HUES64 (cell line): ENCODE results near the gene STAC2.

Source experiments
- H3K27ac ChIP-seq: 2 replicates; pipeline ENCODE4 v1.7.0; 2013; ENCODE audit warnings: low read depth, low read length, inconsistent platforms
- H3K27me3 ChIP-seq: 2 replicates; pipeline ENCODE4 v1.6.1; 2013; ENCODE audit warnings: mild to moderate bottlenecking, low read length; ENCODE audit not compliant: insufficient read depth
- H3K36me3 ChIP-seq: 2 replicates; pipeline ENCODE4 v1.6.1; 2013; ENCODE audit warnings: mild to moderate bottlenecking, low read length; ENCODE audit not compliant: insufficient read depth
- H3K4me1 ChIP-seq: 2 replicates; pipeline ENCODE4 v1.6.1; 2013; ENCODE audit warnings: mild to moderate bottlenecking, low read length, moderate library complexity; ENCODE audit not compliant: insufficient read depth
- H3K4me3 ChIP-seq: 2 replicates; pipeline ENCODE4 v1.5.1; 2013; ENCODE audit warnings: mild to moderate bottlenecking, low read length, moderate library complexity
- H3K9ac ChIP-seq: 2 replicates; pipeline ENCODE4 v1.6.1; 2013; ENCODE audit warnings: mild to moderate bottlenecking, low read depth, low read length
- H3K9me3 ChIP-seq: 2 replicates; pipeline ENCODE4 v1.6.1; 2013; ENCODE audit warnings: low read depth, low read length; ENCODE audit not compliant: insufficient read depth
- WGBS: fragments of 150-250, 120-280 bp; methylation state at CpG from one replicate; pipeline ENCODE4 v1.1.7; 2013; ENCODE audit warnings: missing lambda C conversion rate; 5-methylcytosine and 5-hydroxymethylcytosine counted together

STAC2 gene

DNA sequence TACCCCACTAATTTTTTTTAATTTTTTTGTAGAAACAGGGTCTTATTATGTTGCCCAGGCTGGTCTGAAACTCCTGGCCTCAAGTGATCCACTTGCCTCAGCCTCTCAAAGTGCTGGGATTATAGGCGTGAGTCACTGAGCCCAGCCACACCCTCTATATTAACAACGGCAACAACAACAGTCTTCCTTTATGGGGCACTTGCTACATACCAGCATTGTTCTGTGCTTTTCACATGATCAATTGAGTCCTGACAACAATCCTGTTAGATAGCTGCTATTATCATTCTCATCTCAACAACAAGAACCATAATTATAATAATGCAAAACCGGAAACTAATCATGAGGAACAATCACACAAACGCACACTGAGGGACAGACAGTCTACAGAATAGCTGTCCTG lies 47.2 kb downstream of the STAC2 start:
- H3K9ac ChIP-seq, result no peak overlapping the region
- peaks cover 40% of the 10 kb centered on the region for H3K36me3 ChIP-seq

GRCh38 chr17:39177256-39177655 lies 48.5 kb downstream of the STAC2 start:
- 89% methylated on average over 12 of the region's 12 CpGs for WGBS
- H3K36me3 ChIP-seq, result peaks cover 30% of the 10 kb centered on the region
- H3K9ac ChIP-seq, result no peak overlapping the region
- H3K27me3 ChIP-seq, result no peaks in the 10 kb centered on the region
- no peak overlapping the region for H3K4me3 ChIP-seq
- peaks cover 5% of the 10 kb centered on the region; the same call in 1 of the 2 replicates for H3K4me1 ChIP-seq
- no peaks in the 10 kb centered on the region for H3K9me3 ChIP-seq
- no peak overlapping the region for H3K27ac ChIP-seq

More for the DNA sequence above, 47.2 kb downstream of the STAC2 start:
- no peaks in the 10 kb centered on the region for H3K27me3 ChIP-seq
- H3K27ac ChIP-seq, result no peak overlapping the region
- H3K9me3 ChIP-seq, result no peaks in the 10 kb centered on the region
- H3K4me3 ChIP-seq, result no peak overlapping the region
- WGBS, result 92% methylated on average over 4 of the region's 4 CpGs
- H3K4me1 ChIP-seq, result peaks cover 5% of the 10 kb centered on the region; the same call in 1 of the 2 replicates

- Histone ChIP-seq H3K27me3 (no peaks in the 10 kb centered on the region), H3K36me3 (peaks cover 25% of the 10 kb centered on the region), H3K27ac (no peak overlapping the region), H3K4me1 (peaks cover 5% of the 10 kb centered on the region; the same call in 1 of the 2 replicates), H3K9ac (no peak overlapping the region), H3K9me3 (no peaks in the 10 kb centered on the region), H3K4me3 (no peak overlapping the region)
- WGBS, result 89% methylated on average over 10 of the region's 10 CpGs
Observed at GRCh38 chr17:39175695-39176093, 50.1 kb downstream of the STAC2 start.

DNA sequence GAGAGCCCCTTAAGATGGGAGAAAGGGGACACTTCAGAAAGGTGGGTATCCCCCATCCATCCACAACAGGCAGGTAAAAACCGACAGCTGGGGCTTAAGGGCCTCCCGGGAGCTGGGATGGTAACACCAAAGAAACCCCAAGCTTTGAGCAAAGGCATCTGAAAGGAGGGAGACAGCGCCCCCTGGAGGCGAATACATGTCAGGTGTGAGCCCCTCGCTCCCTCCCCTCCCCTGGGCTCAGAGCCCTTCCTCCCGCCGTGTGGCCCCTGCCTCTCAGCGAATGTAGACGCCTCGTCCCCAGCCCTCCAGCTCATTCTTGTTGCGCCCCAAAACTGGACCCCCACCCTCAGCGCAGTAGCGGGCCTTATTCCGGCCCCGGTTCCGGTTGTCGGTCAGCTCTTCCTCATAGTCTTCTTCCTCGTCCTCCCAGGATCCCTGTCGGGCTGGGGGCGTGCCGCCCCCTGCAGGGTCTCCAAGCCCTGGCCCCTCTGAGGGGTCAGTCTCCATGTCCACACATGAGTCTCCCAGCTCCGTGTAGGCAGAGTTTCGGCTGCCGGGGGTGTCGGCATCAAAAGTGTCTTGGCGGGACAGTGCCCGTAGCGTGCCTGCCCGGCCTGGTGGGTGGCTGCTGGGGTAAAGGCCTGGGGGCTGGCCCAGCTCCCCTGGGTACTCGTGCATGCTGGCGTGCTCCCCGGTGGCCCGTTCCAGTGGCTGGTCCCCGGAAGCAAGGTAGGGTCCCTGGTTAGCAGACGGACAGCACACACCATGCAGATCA lies 50.6 kb downstream of the STAC2 start:
- Histone ChIP-seq H3K27ac (no peak overlapping the region), H3K9me3 (no peaks in the 10 kb centered on the region), H3K9ac (no peak overlapping the region), H3K4me3 (peak overlapping the region; percentile 11; the same call in 1 of the 2 replicates), H3K27me3 (no peaks in the 10 kb centered on the region), H3K36me3 (peaks cover 23% of the 10 kb centered on the region), H3K4me1 (peaks cover 5% of the 10 kb centered on the region; the same call in 1 of the 2 replicates)
- 55% methylated on average over 35 of the region's 35 CpGs for WGBS

- Histone ChIP-seq H3K27ac (no peak overlapping the region), H3K9ac (no peak overlapping the region), H3K4me3 (no peak overlapping the region), H3K27me3 (peaks cover 4% of the 10 kb centered on the region; the same call in 1 of the 2 replicates), H3K9me3 (no peaks in the 10 kb centered on the region), H3K36me3 (peaks cover 17% of the 10 kb centered on the region), H3K4me1 (peaks cover 5% of the 10 kb centered on the region; the same call in 1 of the 2 replicates)
- 85% methylated on average over 10 of the region's 10 CpGs for WGBS
Observed at GRCh38 chr17:39173526-39174274, 52.0 kb downstream of the STAC2 start.

DNA sequence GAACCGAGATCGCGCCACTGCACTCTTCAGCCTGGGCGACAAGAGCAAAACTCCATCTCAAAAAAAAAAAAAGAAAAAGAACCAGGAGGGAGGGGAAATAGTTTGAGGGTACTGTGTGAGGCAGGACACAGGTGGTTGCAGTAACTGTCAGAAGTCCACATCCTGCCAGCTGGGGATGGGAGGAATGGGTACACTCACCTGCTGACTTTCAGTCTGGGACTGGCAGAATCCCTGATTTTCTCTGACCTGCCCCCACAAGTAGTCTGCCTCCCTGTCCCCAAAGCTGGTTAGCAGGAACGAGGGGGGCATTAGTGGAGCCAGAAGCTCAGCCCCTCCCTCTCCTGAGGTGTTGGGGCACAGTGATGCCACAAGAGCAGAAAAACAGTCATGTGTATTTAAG lies 52.7 kb downstream of the STAC2 start:
- Histone ChIP-seq H3K9ac (no peak overlapping the region), H3K36me3 (peaks cover 13% of the 10 kb centered on the region), H3K27ac (no peak overlapping the region), H3K9me3 (no peaks in the 10 kb centered on the region), H3K4me3 (no peak overlapping the region), H3K27me3 (peaks cover 4% of the 10 kb centered on the region; the same call in 1 of the 2 replicates), H3K4me1 (peaks cover 5% of the 10 kb centered on the region; the same call in 1 of the 2 replicates)
- WGBS, result 97% methylated on average over 4 of the region's 5 CpGs

DNA sequence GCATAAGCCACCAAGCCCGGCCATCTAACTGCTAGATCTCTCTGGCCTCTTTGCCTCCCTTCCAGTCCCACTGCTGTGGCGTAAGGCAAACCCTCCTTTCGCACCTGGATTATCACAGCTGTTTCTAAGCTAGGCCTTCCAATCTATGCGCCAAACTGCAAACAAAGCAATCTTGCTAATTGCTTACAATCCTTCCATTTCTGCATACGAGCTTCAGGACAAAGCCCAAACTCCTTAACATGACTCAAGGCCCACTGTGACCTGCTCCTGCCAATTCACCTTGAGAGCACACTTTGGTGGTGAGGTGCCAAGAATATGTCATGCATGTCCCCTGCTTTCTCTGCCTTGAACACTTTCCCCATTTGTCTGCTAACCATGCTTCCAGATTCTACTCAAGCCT lies 53.8 kb downstream of the STAC2 start:
- no peaks in the 10 kb centered on the region for H3K9me3 ChIP-seq
- no peak overlapping the region for H3K27ac ChIP-seq
- no peak overlapping the region for H3K4me3 ChIP-seq
- H3K27me3 ChIP-seq, result peaks cover 9% of the 10 kb centered on the region
- WGBS, result 87% methylated on average over 5 of the region's 5 CpGs
- H3K9ac ChIP-seq, result no peak overlapping the region
- H3K4me1 ChIP-seq, result peaks cover 11% of the 10 kb centered on the region; the same call in 1 of the 2 replicates
- peaks cover 8% of the 10 kb centered on the region for H3K36me3 ChIP-seq

- H3K36me3 ChIP-seq, result no peaks in the 10 kb centered on the region
- peaks cover 23% of the 10 kb centered on the region for H3K27me3 ChIP-seq
- H3K9ac ChIP-seq, result no peak overlapping the region
- H3K4me3 ChIP-seq, result no peak overlapping the region
- 91% methylated on average over 6 of the region's 6 CpGs for WGBS
- no peak overlapping the region for H3K27ac ChIP-seq
- H3K4me1 ChIP-seq, result peaks cover 13% of the 10 kb centered on the region; the same call in 1 of the 2 replicates
- no peaks in the 10 kb centered on the region for H3K9me3 ChIP-seq
Observed at GRCh38 chr17:39170558-39170957, 55.2 kb downstream of the STAC2 start.

DNA sequence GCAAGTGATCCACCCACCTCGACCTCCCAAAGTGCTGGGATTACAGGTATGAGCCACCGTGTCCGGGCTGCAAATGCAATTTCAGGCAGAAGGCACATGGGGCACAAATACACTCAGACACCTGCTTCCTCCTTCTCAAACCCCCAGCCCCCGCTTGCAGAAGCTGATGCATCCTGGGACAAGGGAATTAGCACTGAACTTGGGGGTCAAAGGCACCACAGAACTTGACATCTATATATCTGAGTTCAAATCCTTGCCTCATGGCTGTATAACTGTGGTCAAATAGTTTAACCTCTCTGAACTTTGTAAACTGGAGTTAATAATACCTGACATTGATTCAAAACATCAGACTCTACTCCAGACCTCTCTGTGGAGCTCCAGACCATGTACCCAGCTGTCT lies 55.6 kb downstream of the STAC2 start:
- Histone ChIP-seq H3K9ac (no peak overlapping the region), H3K9me3 (no peaks in the 10 kb centered on the region), H3K27ac (no peak overlapping the region), H3K27me3 (peaks cover 27% of the 10 kb centered on the region), H3K4me3 (no peak overlapping the region), H3K36me3 (no peaks in the 10 kb centered on the region), H3K4me1 (peaks cover 13% of the 10 kb centered on the region; the same call in 1 of the 2 replicates)
- WGBS, result 90% methylated on average over 4 of the region's 4 CpGs

GRCh38 chr17:39169518-39169917 lies 56.2 kb downstream of the STAC2 start:
- H3K9me3 ChIP-seq, result no peaks in the 10 kb centered on the region
- no peak overlapping the region for H3K4me3 ChIP-seq
- WGBS, result 79% methylated on average over 3 of the region's 3 CpGs
- H3K4me1 ChIP-seq, result peaks cover 11% of the 10 kb centered on the region; the same call in 1 of the 2 replicates
- H3K36me3 ChIP-seq, result no peaks in the 10 kb centered on the region
- H3K27me3 ChIP-seq, result peaks cover 31% of the 10 kb centered on the region
- H3K9ac ChIP-seq, result no peak overlapping the region
- no peak overlapping the region for H3K27ac ChIP-seq

- peaks cover 35% of the 10 kb centered on the region for H3K27me3 ChIP-seq
- no peak overlapping the region for H3K27ac ChIP-seq
- no peaks in the 10 kb centered on the region for H3K36me3 ChIP-seq
- H3K4me3 ChIP-seq, result no peak overlapping the region
- WGBS, result 98% methylated on average over 14 of the region's 14 CpGs
- H3K9ac ChIP-seq, result no peak overlapping the region
- H3K4me1 ChIP-seq, result peaks cover 11% of the 10 kb centered on the region; the same call in 1 of the 2 replicates
- no peaks in the 10 kb centered on the region for H3K9me3 ChIP-seq
Observed at GRCh38 chr17:39169101-39169500, 56.6 kb downstream of the STAC2 start.
